VCaP (cell line): ENCODE data around the gene PRDM16.

Experiments
- H3K27ac ChIP-seq: fragments of 450-650 bp; 2 replicates; pipeline ENCODE4 v1.5.1; 2017
- TF ChIP-seq, protein P1 (sequence below): fragments of 450-650 bp; conservative IDR thresholded peaks from 2 replicates; pipeline ENCODE4 v1.5.1; 2017; ENCODE audit warnings: mild to moderate bottlenecking, moderate library complexity

PRDM16 gene

DNA sequence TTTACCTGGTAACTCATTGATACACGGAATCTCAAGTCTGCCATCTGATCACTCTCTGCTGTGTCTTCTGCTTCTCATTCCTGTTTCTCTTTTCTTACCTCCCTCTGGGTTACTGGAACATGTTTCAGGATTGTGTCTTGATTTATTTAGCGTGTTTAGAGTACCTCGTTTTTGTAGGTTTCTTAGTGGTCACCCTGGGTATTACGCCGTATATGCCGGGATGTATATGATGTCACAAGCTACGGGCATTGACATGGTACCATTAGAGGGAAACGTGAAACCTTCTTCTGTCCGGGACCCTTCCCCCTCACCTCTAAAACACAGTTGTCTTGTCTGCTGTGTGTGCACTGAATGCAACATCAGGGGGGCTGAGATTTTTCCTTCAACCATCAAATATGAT lies 45.0 kb upstream of the PRDM16 start:
- H3K27ac ChIP-seq = no peak overlapping the region
- TF ChIP-seq, protein P1, sequence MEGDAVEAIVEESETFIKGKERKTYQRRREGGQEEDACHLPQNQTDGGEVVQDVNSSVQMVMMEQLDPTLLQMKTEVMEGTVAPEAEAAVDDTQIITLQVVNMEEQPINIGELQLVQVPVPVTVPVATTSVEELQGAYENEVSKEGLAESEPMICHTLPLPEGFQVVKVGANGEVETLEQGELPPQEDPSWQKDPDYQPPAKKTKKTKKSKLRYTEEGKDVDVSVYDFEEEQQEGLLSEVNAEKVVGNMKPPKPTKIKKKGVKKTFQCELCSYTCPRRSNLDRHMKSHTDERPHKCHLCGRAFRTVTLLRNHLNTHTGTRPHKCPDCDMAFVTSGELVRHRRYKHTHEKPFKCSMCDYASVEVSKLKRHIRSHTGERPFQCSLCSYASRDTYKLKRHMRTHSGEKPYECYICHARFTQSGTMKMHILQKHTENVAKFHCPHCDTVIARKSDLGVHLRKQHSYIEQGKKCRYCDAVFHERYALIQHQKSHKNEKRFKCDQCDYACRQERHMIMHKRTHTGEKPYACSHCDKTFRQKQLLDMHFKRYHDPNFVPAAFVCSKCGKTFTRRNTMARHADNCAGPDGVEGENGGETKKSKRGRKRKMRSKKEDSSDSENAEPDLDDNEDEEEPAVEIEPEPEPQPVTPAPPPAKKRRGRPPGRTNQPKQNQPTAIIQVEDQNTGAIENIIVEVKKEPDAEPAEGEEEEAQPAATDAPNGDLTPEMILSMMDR = peak; percentile 20; the same call in 1 of the 2 replicates

DNA sequence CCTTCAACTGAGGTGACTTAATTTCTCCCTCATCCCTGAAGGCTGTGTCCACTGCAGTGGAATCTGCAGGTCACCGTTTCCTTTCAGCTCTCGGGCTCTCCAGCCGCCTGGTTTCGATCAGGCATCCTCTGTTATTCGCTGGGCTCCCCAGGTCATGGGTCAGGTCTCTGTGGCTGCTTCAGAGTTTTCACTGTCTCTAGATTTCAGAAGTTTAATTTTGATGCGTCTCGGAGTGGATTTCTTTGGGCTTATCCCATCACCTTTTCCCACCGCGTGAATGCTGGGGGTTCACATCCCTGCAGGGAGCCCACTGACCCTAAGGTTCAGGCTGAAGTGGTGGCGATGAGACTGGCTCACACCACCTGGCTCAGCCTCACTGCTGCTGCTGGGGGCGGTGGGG lies 44.4 kb upstream of the PRDM16 start:
- TF ChIP-seq, protein P1 = no peak
- H3K27ac ChIP-seq = no peak overlapping the region

DNA sequence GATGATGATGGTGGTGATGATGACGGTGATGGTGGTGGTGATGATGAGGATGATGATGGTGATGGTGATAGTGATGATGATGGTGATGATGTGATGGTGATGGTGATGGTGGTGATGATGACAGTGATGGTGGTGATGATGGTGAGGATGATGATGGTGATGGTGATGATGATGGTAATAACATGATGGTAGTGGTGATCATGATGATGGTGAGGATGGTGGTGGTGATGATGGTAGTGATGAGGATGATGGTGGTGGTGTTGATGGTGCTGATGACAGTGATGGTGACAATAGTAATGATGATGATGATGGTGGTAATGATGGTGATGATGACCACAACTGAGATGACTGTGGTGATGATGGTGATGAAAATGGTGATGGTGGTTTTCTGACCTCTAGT lies 42.9 kb upstream of the PRDM16 start:
- H3K27ac ChIP-seq = no peak overlapping the region
- TF ChIP-seq, protein P1 = no peak

DNA sequence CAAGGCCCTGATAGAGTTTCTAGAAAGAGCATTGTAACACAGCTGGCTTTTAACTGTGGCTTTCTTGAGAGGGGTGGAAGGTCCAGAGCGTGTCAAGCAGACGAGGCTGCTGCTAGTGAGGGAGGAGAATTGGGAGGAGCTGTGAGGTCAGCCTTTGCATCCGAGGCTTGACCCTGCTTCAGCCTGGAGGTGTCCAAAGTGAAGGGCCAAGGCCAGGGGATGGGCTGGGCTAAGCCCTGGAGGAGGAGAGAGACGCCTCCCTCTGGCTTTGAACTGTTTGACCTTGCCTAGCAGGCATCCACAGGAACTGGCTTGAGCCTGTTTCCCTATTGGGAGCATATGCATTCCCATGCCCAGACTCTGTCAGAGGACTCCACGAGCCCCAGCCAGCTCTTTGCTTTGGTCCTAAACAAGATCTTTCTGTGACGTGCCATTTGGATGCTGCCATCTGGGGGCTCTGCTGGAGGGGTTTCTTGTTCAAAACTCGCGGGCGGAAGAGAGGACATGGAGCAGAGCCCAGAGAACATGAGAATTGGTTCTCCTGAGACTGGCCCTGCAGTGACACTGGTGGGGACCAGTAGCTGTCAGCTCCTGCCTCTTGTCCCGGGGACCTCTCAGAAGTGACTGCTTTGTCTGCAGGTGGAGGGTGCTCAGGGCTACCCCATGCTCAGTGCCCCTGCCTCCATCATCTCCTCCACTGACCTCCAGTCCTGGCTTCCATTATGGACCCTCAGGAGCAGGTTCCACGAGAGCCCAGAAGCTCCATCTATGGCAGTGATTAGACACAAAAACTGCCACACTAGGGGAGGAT lies 42.2 kb upstream of the PRDM16 start:
- TF ChIP-seq, protein P1 = no peak
- no peak overlapping the region for H3K27ac ChIP-seq

DNA sequence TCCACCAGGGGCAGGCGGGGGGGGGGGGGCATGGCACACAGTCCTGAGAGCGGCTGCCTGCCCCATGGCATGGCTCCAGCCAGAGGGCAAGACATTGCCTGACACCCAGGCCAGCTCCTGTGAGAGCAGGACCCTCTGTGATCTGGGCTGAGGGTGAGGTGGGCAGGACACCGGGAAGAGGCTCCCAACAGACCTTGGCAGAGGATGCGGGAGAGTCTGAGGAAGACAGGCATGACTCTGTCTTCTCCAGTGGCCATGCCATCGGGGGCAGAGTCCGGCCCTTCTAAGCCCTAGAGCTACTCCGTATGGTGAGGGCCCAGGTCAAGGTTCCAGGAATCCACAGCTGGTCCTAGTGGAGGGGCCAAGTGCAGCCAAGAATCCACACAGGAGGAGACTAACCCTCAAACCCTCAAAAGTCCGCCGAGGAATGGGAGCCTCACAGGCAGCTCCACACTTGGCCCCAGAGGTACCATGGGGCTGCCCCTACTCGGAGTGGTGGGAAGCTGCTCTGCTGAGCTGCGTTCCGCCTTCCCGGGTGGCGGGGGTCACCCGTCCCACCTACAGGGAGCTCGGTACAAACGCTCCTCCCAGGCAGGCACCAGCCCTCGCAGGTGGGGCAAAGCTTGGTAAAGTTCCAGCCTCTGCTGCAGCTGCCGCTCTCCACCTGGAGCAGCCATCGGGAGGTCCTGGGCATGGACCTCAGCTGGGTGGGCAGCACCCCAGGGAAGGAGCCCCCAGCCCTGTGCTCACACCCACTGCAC lies 41.2 kb upstream of the PRDM16 start:
- TF ChIP-seq, protein P1 = no peak
- H3K27ac ChIP-seq = no peak overlapping the region

DNA sequence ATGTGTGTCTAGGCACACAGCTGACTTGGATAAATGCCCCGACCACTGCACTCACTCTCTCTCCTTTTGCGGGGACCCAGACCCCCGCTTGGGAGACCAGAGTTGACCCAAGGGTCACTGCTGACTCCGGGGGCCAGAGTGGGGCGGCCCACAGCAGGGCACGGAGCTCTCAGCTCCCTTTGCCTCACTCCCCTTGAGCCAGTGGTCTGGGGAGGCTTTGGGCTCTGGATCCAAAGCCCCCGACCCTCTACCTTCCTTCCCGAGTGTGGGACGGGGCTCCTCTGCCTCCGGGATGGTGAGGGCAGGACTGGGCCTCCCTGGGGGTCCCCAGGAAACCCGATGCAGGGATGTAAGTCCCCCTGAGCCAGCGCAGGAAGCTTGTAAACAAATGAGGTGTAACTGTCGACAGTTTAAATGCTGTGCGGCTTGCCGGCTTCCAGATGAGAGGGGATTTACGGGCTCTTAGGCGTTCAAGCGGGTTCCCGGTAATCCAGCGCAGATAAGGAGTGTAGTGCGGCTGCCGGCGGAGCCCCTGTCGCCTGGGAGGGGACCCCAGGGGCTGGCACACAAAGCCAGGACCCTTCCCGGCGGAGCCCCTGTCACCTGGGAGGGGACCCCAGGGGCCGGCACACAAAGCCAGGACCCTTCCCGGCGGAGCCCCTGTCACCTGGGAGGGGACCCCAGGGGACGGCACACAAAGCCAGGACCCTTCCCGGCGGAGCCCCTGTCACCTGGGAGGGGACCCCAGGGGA lies 40.3 kb upstream of the PRDM16 start:
- TF ChIP-seq, protein P1 = no peak
- no peak overlapping the region for H3K27ac ChIP-seq

DNA sequence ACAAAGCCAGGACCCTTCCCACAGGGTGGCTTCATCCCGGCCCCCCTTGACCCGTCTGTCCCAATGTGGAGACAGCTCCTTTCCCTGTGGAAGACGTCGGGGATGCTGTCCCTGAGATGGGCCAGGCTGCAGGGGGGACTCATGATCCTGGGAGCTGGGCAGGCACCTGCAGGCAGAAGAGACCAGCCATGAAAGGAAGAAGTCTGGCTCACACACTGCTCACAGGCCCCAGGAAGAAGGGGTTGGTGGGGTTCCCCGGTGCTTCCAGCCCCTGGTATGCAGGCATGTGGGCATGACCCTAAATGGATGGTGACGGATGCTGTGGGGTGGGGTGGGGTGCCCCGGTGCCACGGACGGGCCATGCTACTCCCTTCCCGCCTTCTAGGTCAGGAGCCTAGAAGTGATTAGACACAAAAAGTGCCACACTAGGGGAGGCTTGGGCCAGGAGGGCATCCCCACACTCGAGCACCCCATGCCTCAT lies 39.5 kb upstream of the PRDM16 start:
- H3K27ac ChIP-seq = no peak overlapping the region
- TF ChIP-seq, protein P1 = no peak
